GM12891 (cell line): ENCODE data around the gene BLOC1S6.

Experiments used
- POLR2A ChIP-seq: IDR thresholded peaks from 2 replicates; pipeline ENCODE4 v1.6.1; 2011; ENCODE audit warnings: low read depth, low read length, control low read depth
- POLR2AphosphoS5 ChIP-seq: IDR thresholded peaks from 2 replicates; pipeline ENCODE4 v1.6.1; 2011; ENCODE audit warnings: low read depth, low read length, control low read depth
- TAF1 ChIP-seq: IDR thresholded peaks from 2 replicates; pipeline ENCODE4 v1.6.1; 2011; ENCODE audit warnings: low read depth, low read length, control low read depth

DNA sequence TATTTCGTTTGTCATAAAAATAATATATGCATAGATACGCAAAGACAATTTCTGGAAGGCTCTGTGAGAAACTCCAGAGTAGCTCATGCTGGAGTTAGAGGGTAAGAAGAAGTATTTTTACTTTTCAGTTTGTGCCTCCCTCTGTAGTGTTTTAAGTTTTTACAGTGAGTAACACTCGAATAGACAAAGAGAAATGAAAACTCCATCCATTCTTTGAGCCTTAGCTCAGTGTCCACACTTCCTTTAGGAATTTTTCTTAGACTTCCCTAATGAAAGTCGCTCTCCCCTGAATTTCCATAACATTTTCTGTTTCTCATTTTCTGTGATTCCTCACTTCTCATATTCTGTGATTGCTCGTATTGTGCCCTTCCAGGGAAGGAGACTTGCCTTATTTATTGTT lies 2.1 kb downstream of the BLOC1S6 start:
- no peak for TF ChIP-seq POLR2A
- no peak for TF ChIP-seq POLR2AphosphoS5
- no peak for TF ChIP-seq TAF1
